NCI-H524 treated with DMSO at 0.1 percent for 48 hours (cell line): Measurements from ENCODE around the gene PPP1R3F.

Experiments
- DNase-seq: peaks from one replicate; lab custom pipeline; 2025; lab: John Stamatoyannopoulos, UW

The PPP1R3F gene

DNA sequence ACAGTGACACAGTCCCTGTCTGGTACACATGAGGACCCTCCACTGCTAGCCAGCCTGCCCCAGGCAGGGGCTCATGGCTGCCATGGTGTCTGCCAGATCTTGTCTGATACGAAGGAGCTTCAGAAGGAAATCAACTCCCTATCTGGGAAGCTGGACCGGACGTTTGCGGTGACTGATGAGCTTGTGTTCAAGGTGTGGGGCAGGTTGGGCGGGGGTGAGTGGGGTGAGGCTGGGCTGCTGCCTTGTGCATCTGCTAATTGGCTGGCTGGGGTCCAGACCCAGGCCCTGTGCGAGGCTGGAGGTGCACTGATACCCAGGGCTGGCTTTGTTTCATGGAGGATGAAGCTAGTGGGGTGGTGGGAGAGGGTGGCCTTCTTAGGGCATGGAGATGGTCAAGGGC, 20.5 kb upstream of the PPP1R3F start:
- DNase-seq = no peak

DNA sequence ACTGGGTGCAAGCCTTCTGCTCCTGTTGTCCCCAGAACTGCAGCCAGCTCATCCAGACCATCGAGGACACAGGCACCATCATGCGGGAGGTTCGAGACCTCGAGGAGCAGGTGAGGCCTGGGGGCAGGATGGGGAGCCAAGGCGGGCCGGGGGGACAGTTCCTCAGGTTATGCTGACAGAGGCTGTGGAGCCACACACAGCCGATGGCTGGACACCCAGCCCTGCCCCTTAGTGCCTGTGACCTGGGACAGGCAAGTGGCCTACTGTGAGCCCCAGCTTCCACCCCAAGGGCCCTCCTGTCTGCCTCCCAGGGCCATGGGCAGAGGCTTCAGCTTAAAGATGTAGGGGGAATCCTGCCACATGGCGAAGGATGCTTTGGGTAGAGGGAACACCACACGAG, 20.0 kb upstream of the PPP1R3F start:
- no peak for DNase-seq

- no peak for DNase-seq
These were observed 19.5 kb upstream of the PPP1R3F start for GRCh38 chrX:49250066-49250465.

DNA sequence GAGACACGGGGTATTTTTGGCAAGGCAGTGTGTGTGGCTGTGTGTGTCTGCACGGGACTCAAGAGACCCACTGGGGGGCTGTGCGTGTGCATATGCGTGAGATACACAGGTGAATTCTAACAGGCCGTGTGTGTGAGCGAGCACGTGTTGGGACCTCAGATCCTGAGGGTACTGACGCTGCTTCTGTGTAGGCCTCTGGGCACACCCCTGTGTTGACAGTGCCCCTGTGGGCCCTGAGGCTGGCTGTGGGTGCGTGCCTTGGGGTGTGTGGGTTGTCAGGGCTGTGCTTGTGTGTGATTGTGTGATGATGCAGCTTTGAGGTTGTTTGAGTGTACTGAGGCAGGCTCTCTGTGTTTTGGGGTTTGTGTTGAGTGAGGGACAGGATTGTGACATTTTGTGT, 19.0 kb upstream of the PPP1R3F start:
- DNase-seq = no peak

DNA sequence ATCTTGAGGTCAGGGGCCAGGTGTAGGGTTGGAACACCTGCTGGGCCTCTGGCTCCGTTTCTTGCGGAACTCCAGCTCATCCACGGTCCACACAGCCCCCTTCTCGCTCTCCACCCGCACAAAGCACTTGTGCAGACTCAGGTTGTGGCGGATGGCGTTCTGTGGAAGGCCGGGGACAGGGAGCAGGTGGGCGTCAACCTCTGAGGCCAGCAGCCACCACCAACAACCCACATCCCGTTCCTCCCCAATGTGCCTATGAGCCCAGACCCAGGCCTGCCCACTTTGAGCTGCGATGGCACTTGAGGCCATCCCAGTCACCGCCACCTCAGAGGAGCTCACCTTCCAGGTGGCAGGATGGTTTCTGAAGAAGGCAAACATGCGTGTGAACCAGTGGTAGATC, 18.3 kb upstream of the PPP1R3F start:
- no peak for DNase-seq

DNA sequence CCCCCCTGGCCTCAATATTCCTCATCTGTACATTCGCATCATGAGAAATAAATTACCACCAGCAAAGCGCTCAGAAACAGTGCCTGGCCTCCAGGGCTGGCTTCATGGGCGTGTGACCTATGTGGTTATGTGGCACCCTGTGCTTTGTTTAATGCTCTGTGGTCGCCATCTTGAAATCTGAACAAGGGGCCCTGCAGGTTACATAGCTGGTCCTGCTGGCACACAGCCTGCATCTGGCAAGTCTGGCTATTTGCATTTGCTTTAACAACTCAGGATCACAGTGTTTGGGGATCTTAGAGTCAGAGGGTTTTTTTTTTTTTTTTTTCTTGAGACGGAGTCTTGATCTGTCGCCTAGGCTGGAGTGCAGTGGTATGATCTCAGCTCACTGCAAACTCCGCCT, 15.0 kb upstream of the PPP1R3F start:
- DNase-seq = no peak

DNA sequence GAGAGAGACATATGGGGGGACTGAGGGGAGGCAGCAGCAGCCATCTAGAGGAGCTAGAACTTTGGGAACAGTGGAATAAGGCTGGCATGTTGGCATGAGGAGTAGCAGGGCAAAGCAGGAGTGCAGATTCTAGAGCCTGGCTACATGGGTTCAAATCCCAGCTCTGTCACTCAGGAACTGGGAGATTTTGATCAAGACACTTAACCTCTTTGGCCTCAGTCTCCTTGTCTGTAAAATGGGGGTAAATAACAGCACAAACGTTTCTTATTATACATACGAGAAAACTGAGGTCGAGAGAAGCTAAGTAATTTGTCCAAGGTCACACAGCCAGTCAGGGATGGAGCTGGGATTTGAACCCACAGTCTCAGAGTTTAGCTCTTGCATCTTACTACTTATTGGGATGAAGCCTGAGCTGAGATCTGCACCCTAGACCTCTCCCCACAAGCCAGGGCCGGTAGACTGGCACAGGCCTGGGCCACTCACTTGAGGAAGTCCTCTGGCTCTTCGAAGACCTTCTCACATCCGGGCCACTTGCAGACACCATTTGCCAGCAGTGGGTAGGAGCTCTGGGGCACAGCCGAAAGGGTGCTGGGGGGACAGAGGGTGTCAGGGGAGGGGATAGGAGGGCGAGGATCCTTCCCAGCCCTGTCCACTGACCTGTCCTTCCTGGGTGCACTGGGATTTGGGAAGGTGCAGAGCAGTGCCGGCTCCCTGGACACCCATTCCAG, 13.2 kb upstream of the PPP1R3F start:
- no peak for DNase-seq

DNA sequence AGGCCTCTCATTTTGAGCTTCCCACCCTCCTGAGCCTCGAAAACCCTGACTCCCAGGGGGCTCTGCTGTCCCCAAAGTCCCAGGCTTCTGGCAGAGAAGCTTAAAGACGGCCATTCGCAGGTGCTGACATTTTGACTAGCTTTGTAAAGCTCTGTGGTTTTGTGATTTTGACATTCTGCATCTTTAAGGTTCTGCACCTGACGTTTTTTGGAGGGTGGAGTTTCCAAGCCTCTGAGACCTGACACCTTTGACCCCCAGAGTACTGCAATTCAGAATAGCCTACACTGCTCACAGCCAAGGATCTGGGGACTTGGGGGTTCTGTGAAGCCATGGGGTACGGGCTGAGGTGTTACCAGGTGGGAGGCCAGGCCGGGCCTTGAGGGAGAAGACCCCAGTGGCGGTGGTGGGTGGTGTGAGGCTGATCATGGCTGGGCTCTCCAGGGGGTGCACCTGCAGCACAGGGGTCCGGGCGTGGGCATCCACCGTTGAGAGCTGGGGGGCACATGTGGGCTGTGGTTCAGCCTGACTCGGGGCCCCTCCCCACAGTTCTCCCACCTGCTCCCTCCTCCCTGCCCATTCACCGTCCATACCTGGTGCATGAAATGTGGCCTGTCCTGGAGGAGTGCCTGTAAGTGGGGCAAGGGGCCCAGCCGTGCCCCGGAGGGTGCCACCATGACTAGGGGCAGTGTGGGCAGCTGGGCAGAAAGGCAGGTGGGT, 12.4 kb upstream of the PPP1R3F start:
- no peak for DNase-seq

DNA sequence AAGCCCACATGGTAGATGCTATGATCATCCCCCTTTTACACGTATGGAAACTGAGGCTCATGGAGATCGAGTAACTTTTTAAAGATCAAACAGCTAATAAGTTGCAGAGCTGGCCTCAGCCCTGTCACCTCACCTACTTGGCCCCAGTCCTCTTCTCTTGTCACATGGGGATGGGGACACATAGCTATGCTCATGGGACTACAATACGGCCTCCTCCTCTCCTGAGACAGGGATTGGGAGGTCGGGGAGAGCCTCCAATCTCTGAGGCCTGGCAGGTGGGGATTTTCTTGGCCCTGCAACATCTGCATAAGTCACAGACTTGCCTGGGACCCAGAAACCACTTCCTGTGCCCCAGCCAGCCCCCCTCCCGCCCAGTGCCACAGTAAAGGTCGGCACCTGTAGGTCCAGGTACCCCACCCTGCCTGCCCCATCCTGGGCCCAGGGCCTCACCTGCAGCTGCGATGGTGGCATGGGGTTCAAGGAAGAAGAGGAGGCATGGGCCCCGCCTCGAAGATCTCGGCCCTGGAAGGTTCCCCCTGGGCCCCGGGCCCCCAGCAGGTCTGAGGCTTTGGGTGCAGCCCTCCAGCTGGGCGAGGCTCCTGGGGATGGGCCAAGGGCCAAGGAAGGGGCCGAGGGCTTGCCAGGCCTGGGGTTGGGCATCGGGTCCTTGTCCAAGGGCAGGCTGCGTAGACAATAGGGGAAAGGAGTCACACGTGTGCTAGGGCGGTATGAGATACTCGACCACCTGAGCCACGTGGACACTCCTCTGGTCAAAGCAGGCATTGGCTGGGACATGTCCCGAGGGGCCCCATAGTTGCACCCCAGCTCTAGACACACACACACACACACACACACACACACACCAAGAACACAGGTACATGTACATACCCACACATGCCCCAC, 11.5 kb upstream of the PPP1R3F start:
- DNase-seq = no peak

DNA sequence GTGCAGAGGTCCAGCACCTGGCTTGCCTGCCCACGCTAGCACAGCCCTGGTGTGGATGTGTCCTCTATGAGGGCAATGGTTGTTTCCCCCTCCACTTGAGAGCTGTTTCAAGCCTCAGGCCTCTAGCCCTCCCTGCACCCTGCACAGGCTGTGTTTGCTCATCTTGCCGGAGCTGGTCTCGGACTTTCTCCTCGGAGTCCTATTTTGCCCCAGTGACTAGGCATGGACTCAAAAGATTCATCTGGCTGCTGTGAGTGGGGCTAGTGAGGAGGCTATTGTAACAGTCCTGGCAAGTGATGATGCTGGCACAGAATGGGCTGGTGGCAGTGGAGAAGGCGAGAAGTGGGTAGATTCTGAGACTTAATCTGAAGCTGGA, 10.9 kb upstream of the PPP1R3F start:
- DNase-seq = no peak

DNA sequence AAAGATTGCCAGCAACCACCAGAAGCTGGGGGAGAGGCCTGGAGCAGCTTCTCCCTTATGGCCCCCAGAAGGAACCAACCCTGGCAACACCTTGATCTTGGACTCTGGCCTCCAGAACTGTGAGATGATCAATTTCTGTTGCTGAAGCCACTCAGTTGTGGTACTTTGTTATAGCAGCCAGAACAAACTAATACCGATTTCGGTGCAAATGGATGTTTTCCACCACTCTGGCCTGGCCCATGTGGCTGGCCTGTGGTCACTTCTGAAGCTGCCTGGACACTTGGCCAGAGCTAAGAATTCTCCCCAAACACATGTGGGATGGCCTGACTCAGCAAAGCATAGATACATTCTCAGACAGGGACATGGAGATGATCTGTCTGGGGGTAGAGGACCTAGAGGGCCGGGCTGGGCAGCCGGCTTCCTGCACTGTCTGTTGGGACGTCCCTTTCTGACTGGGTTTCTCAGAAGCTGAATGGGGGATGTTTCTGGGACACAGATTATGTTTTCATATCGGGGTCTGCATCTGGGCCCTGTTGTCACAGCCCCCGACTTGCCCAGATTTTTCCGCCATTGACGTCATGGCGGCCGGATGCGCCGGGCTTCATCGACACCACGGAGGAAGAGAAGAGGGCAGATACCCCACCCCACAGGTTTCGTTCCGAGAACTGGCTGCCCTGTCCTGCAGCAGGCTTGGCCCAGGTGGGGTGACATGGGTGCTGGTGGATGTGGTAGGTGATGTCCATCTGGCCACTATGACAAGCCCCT, 9.2 kb upstream of the PPP1R3F start:
- no peak for DNase-seq

- no peak for DNase-seq
These were observed 7.0 kb upstream of the PPP1R3F start for GRCh38 chrX:49262603-49263002.

- DNase-seq = no peak
These were observed 6.0 kb upstream of the PPP1R3F start for GRCh38 chrX:49263631-49264030.

- DNase-seq = no peak
These were observed 5.1 kb upstream of the PPP1R3F start, which contains the start of gene FOXP3 for GRCh38 chrX:49264460-49264859. Gene FOXP3, minus strand, starts transcription at chrX:49264710. Its CDS starts 6,205 bp downstream, at chrX:49258505.

DNA sequence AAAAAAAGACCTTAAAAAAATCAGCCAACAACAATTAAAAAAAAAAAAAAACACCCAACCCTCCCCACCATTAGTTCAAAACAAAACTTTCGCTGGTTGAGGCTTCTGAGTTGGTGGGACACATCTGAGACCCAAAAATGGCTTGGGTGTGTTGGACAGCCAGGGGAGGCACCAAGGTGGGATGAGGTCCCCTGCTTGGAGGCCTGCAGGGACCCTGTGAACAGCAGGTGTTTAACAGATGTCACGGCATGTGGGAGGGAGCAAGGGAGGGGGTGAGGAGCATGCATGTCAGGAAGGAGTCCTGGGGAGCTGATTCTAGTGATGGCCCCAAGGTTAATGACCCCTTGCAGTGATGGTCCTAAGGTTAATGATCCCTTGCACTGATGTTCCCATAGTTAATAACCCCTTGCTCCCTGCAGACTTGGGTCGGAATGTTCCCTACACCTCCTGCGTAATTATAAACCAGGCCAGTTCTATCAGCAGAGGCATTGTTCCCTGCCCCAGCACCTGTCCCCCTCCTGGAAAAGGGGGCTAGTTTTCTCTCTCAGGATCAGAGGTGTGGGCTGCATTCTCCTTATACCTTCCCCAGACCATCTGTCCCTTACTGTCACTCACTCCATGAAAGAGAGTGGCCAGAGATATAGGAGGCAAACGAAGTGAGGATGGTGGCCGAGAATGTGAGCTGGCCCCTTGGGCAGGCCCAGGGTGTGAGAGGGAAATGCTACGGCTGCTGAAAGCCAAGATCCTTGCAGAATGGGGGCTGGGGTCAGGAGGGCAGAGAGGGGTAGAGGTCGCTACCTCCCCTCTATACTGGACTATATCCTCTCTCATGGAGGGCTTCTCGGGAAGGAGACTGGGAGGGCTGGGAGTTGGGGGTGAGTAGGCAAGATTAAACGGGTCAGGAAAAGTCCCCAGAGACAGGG, 2.8 kb upstream of the PPP1R3F start:
- DNase-seq = peak; percentile 36

DNA sequence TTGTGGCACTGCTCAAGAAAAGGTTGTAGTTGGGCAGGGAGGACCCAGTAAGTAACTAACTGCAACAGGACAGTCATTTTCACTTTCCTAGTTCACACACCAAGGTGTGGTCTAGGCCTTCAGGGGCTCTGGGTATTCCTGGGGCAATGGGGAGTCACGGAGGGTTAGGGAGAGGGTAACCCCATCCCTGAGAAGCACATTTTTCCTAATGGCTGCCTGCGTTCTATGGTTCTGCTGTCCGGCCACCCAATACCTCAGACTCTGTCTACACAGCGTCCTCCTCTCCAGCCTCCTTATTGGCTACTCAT, 937 bp upstream of the PPP1R3F start:
- DNase-seq = no peak

DNA sequence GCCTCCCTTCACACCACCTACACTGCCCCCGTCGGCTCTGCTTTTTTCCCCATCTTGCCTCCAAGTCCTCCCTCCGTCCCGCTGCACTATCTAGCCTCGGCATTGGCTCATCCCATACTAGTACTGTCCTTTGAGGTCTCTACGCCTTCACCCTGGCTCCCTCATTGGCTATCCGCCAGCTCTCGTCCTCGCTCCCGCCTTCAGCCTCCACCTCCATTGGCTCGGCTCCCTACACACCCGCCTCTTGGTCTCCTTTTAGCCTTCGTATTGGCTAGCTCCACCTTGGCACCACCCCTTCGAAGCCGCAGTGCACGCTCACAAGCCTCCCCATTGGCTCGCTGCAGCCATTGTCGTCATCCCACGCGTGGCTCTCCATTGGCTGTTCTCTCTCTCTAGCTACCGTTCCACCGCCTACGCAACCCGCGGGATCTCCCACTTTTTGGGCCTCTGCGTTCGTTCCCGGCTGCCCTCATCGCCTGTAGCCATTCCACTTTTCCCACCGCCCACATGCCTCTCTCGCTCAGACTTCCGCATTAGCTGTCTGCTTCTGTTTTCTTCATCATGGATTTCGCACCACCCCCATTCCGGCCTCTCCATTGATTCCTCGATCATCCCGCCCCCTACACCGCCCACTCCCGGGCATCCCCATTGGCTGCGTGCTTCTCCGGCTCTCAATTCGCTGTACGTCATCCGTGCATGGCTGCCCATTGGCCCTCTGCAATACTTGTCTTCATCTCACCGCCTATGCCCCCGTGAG, 405 bp upstream of the PPP1R3F start:
- DNase-seq = peak; percentile 96

- DNase-seq = no peak
These were observed 792 bp downstream of the PPP1R3F start for GRCh38 chrX:49270249-49270921.

DNA sequence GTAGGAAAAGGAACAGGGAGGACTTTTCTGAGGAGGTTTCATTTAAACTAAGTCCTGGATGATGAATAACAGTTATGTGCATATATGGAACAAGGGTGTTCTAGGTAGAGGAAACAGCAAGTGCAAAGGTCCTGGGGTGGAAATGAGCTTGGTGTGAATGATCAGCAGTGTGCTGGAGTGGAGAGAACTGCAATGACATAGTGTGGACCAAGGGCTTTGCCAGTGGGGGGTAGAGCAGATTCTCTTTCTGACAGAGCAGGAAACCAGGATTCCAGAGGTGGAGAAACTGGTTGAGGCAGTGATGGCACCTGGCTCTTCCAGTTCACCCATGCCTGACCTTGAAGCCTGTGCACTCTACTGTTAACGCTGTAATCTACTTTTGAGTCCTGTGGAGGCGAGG, 1.7 kb downstream of the PPP1R3F start:
- no peak for DNase-seq

DNA sequence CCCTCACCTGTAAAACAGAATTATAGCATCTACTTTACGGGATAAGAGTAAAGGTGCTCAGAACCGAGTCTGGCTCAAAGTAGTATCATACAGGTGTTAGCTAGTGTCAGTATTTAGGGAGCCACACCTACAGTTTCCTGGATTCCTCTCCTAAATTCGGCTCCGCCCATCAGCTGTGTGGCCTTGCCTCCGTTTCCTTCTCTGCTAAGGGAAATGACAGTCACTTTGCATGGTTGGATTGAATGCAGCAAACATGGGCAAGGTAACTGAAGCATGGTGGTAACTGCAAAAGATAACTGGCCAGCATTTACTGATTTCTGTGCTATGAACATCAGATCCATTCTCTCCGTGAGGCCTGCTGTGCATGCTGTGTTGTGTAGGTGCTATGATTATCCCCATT, 2.8 kb downstream of the PPP1R3F start:
- no peak for DNase-seq
